D721Med (cell line): ENCODE measurements around the gene HEATR5A.

Source experiments
- DNase-seq: peaks from one replicate; pipeline ENCODE4 v3.0.0; 2011; ENCODE audit warnings: low spot score; ENCODE audit not compliant: insufficient read length
- FAIRE-seq: peaks from 2 replicates; lab custom pipeline; 2011; peaks lifted over from hg19 to GRCh38; lab: Jason Lieb, UNC
- TF ChIP-seq, protein P1 (sequence below): IDR thresholded peaks from 2 replicates; pipeline ENCODE4 v1.5.1; 2012; ENCODE audit warnings: mild to moderate bottlenecking, control low read depth; ENCODE audit not compliant: insufficient read depth; ENCODE audit errors: missing control alignments

The HEATR5A gene

DNA sequence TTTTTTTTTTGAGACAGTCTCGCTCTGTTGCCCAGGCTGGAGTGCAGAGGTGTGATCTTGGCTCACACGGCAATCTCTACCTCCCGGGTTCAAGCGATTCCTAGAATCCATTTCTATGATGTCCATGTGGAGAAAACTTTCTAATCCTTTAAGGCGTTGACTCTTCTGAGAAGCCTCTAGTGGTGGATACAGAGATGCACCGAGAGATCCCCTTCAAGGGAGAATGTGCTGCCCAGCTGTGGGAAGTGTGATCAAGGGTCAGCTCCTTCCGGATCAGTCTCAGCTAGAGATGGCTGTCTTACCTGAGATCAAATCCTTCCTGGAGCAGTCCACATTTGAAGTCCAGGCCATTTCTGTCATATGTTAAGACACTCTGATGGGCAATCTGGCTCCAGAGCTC lies 120.1 kb downstream of the HEATR5A start:
- TF ChIP-seq, protein P1, sequence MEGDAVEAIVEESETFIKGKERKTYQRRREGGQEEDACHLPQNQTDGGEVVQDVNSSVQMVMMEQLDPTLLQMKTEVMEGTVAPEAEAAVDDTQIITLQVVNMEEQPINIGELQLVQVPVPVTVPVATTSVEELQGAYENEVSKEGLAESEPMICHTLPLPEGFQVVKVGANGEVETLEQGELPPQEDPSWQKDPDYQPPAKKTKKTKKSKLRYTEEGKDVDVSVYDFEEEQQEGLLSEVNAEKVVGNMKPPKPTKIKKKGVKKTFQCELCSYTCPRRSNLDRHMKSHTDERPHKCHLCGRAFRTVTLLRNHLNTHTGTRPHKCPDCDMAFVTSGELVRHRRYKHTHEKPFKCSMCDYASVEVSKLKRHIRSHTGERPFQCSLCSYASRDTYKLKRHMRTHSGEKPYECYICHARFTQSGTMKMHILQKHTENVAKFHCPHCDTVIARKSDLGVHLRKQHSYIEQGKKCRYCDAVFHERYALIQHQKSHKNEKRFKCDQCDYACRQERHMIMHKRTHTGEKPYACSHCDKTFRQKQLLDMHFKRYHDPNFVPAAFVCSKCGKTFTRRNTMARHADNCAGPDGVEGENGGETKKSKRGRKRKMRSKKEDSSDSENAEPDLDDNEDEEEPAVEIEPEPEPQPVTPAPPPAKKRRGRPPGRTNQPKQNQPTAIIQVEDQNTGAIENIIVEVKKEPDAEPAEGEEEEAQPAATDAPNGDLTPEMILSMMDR, result no peak
- DNase-seq, result no peak
- no peak for FAIRE-seq

DNA sequence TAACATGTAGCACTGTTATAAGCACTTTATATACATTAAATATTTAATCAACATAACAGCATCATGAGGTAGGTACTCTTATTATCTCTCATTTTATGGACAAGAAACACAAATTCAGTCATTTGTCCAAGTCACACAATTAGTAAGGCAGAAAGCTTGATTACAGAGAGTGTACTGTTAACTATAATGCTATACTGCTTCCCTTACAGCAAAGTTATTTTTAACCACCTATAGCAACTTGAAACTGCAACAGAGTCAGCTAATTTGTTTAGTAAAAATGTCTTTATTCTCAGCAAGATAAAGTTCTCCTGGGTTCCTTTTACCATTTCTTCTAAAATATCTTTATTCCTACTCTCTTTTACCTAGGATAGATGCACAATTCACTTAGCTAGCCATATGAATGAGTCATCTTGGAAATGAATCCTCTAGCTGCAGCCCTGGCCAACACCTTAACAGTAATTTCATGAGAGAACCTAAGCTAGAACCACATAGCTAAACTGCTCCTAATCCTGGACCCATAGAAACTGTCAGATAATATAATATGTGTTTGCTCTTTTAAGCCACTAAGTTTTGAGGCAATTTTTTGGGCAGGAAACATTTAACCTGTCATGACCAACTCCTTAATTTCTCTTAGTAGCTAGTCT lies 122.5 kb downstream of the HEATR5A start:
- FAIRE-seq (no peak), DNase-seq (no peak)
- TF ChIP-seq, protein P1, result no peak

DNA sequence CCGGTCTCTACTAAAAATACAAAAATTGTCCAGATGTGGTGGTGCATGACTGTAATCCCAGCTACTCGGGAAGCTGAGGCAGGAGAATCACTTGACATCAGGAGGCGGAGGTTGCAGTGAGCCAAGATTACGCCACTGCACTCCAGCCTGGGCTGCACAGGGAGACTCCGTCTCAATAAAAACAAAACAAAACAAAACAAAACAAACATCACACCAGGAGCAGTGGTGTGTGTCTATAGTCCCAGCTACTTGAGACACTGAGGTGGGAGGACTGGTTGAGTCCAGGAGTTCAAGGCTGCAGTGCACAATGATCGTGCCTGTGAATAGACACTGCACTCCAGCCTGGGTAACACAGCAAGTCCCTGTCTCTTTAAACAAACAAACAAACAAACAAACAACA lies 123.2 kb downstream of the HEATR5A start:
- DNase-seq, result no peak
- TF ChIP-seq, protein P1, result no peak
- no peak for FAIRE-seq

DNA sequence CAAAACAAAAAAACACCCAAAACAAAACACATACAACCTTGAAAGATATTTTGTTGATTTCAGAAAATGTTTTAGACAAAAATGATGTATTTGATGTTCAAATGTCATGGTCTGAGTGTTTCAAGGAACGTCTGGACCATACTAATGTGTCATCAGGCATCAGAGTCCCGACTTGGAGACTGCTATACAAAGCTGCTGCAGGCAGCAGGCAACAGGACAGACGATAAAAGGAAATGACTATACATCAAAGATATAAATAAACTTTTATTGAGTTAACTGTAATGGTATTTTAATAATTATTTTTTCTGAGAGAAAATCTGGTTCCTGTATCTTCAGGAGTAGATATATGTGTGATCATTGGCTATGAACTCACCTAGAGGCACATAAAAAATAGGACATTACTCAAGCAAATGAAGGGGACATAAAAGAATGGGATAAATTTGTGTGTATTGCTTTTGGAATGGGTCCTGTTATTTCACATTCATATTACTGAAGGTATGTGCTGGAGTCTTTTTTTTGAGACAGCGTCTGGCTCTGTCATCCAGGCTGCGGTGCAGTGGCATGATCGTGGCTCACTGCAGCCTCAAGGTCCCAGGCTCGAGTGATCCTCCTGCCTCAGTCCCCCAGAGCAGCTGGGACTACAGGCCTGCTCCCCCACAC lies 125.5 kb downstream of the HEATR5A start:
- TF ChIP-seq, protein P1, result no peak

DNA sequence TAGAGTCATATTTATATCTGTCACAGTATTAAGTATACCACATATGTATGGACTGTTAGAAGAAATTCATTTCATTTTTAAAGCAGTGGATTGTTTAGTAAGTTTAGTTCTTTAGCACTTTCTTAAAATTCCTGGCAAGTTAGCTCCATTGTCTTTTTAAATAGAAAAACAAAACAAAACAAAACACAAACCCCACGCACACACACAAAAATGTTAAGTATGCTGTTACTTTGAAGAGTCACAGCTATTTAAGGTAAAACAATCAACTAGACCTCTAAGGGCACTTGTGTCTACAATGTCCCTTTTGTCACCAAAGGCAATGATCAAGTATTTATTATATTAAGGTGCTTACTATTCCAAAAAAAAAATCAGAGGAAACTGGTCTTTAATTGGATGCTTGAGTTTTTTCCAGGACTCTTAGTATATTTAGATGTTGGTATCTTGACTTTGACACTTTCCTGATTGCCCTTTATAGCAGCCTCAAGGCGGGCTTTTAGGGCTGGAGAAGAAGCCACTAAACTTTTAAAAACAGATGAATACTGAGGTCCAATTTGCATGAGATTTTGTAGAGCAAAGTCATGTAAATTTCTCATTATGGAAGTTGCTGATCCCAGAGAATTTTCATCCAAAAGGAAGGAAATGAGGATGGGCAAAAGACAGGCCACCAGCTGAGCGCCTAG lies 127.3 kb downstream of the HEATR5A start:
- FAIRE-seq, result no peak
- TF ChIP-seq, protein P1, result no peak
- no peak for DNase-seq

More for the DNA sequence above, 125.5 kb downstream of the HEATR5A start:
- DNase-seq, result no peak
- FAIRE-seq, result no peak

DNA sequence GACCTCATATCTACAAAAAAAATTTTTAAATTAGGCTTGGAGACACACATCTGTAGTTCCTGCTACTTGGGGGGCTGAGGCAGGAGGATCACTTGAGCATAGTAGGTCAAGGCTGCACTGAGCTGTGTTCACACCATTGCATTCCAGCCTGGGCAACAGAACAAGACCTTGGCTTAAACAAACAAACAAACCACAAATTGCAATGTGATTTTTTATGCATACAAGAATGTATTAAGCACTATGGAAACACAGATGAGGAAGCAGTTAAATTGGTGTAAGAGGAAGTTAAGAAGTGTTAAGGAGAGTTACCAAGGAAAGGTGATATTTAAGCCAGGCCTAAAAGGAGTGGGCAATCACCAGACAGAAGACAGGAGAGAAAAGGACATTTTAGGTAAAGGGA lies 129.1 kb downstream of the HEATR5A start:
- TF ChIP-seq, protein P1, result no peak
- FAIRE-seq, result no peak
- no peak for DNase-seq
